ENCODE results near the gene HS3ST2. TPM values are rescaled to one million over a fixed set of nuclear protein-coding genes. Genes with fewer than 3 reads are reported as not detected.
"Not testable (repeated sequence)": the region's sequence is repeated elsewhere in the genome, so short reads cannot be mapped to it uniquely, and the experiment has no call there.

The HS3ST2 gene
- total RNA-seq, 1 donor from 2014 or later: not detected

- no peak overlapping the region for H3K4me3 ChIP-seq (ENCODE audit: low read depth, low read length)
- TF ChIP-seq CTCF (conservative IDR thresholded peaks at IDR 0.05; ENCODE audit: low read depth, low read length): no peak
- DNase-seq (ENCODE audit: low read depth): no peak
Observed at GRCh38 chr16:22934786-22935185, 120.8 kb downstream of the HS3ST2 start.

GRCh38 chr16:22937169-22937568, 123.2 kb downstream of the HS3ST2 start:
- TF ChIP-seq CTCF (conservative IDR thresholded peaks at IDR 0.05; ENCODE audit: low read depth, low read length): no peak
- no peak overlapping the region for H3K4me3 ChIP-seq (ENCODE audit: low read depth, low read length)
- no peak for DNase-seq (ENCODE audit: low read depth)

GRCh38 chr16:22938647-22939046, 124.7 kb downstream of the HS3ST2 start:
- TF ChIP-seq CTCF (conservative IDR thresholded peaks at IDR 0.05; ENCODE audit: low read depth, low read length): no peak
- DNase-seq (ENCODE audit: low read depth): no peak
- no peak overlapping the region for H3K4me3 ChIP-seq (ENCODE audit: low read depth, low read length)

GRCh38 chr16:22939744-22940363, 125.9 kb downstream of the HS3ST2 start:
- DNase-seq (ENCODE audit: low read depth); H3K4me3 ChIP-seq (ENCODE audit: low read depth, low read length): not testable (repeated sequence)

DNA sequence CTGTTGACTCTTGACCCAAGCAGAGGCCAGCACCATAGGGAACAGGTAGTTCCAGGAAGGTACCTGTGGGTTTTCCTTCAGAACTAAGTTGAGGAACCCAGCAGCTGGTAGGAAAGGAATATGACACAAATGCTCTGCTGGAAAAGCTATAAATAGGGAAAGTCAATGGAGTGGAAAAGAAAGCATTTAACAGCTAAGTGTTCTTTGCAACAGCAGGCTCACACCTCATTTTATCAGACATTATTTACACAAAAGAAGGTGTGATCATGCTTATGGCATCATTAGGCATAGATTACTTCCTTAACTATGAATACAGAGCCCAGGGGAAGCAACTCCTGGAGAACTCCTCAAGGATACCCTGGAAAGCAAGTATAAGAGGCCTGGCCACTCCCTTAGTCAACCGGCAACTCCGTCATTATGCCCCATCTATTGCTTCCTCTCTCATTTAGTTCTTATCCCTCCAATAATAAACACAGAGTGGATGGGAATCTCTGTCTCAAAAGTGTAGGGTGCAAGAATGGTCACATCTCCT, 128.1 kb downstream of the HS3ST2 start:
- DNase-seq (ENCODE audit: low read depth): no peak
- no peak overlapping the region for H3K4me3 ChIP-seq (ENCODE audit: low read depth, low read length)
- no peak for TF ChIP-seq CTCF (conservative IDR thresholded peaks at IDR 0.05; ENCODE audit: low read depth, low read length)

- no peak for DNase-seq (ENCODE audit: low read depth)
- no peak overlapping the region for H3K4me3 ChIP-seq (ENCODE audit: low read depth, low read length)
- TF ChIP-seq CTCF (conservative IDR thresholded peaks at IDR 0.05; ENCODE audit: low read depth, low read length): no peak
Observed at GRCh38 chr16:22942811-22943210, 128.8 kb downstream of the HS3ST2 start.

GRCh38 chr16:22945361-22945760, 131.4 kb downstream of the HS3ST2 start:
- no peak for TF ChIP-seq CTCF (conservative IDR thresholded peaks at IDR 0.05; ENCODE audit: low read depth, low read length)
- no peak overlapping the region for H3K4me3 ChIP-seq (ENCODE audit: low read depth, low read length)
- DNase-seq (ENCODE audit: low read depth): no peak

Measured in epithelial cell of proximal tubule (primary cell).